Spleen (tissue), 7 donors: ENCODE measurements around the gene OR2T27.
"Not testable (repeated sequence)": the region's sequence is repeated elsewhere in the genome, so short reads cannot be mapped to it uniquely, and the experiment has no call there.

ENCODE experiments used
- CTCF ChIP-seq, 11 experiments: fragments of 200-600 bp in 7 of 11; fragments of 450-650 bp in 4 of 11; sonication (generic) in 4 of 11; IDR thresholded peaks in 8 of 11; conservative IDR thresholded peaks in 3 of 11; 1 replicate in 7 of 11; 2 replicates in 4 of 11; pipeline versions ENCODE4 v1.4.0 to v1.8.0; 2016 to 2021; ENCODE audit warnings: antibody characterized with exemption in 11 of 11, inconsistent platforms in 4 of 11, mild to moderate bottlenecking in 1 of 11
- POLR2A ChIP-seq, 3 donors: fragments of 450-650 bp; IDR thresholded peaks; one replicate each; pipeline ENCODE4 v1.5.1; 2017; ENCODE audit warnings: antibody characterized with exemption in 3 of 3, mild to moderate bottlenecking in 1 of 3
- donor health status: DM: no; HTN: no; CAD: no; lungs with moderate emphysema.
- donor health status: DM: no; HTN: no; CAD: no.
- donor health status: DM: no; HTN: no; CAD: no.

GRCh38 chr1:248656797-248657196 is 1.5 kb upstream of the OR2T27 start:
- not testable (repeated sequence) for TF ChIP-seq CTCF (IDR thresholded peaks at IDR 0.05 in 8 of 11, conservative IDR thresholded peaks at IDR 0.05 in 3 of 11); POLR2A (IDR thresholded peaks at IDR 0.05)
